GM19328 (cell line): ENCODE results near the gene NEK6.

Experiments
- ATAC-seq: cut with Tn5 transposase; IDR thresholded peaks from one replicate; pipeline ENCODE4 v1.9.1; 2021; ENCODE audit warnings: mild to moderate bottlenecking, moderate library complexity; ENCODE audit not compliant: unreplicated experiment

The NEK6 gene

GRCh38 chr9:124366476-124367220 lies 108.9 kb downstream of the NEK6 start:
- no peak for ATAC-seq

DNA sequence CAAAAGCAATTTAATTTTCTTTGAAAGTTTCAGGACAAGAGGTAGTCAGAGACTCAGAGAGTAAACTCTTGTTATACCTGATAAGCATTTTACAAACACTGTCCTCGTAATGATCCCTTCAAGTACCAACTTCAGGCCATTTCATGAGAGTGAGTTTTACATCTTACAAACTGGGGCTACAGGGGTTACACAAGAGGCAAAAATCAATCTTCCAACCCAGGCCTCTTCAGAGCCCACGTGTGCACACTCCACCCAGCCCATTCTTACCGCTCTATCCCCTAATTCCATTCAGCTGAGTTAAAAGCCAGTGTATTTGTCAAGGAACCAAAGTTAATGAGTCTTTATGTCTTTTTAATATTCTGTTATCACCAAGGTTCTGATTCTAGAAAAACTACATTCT lies 110.9 kb downstream of the NEK6 start:
- ATAC-seq: no peak

DNA sequence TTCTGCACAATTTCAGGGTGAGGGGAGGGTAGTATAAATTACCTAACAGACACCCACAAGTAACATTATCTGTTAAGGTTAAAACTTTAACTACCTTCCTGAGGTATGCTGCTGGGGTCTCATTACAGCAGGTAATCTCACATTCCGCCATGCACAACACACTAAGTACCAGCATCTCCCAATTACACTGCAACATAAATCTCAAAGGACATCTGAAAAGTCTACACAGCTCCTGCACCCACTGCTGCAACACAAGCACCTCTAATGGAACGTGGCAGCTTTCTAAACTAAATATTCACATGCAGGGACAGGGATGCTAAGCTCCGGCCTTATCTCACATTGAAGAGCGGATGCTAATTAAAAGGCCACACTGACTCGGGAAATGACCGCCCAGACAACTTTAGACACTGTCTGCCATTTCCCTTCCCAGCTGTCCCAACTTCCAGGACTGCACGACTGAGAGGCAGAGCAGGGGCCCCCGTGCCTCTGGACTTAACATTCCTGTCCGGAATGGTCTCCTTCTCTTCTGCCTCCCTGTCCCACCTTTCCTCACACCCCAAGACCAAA lies 111.6 kb downstream of the NEK6 start:
- no peak for ATAC-seq

- no peak for ATAC-seq
Observed at GRCh38 chr9:124370896-124371582, 113.3 kb downstream of the NEK6 start.

DNA sequence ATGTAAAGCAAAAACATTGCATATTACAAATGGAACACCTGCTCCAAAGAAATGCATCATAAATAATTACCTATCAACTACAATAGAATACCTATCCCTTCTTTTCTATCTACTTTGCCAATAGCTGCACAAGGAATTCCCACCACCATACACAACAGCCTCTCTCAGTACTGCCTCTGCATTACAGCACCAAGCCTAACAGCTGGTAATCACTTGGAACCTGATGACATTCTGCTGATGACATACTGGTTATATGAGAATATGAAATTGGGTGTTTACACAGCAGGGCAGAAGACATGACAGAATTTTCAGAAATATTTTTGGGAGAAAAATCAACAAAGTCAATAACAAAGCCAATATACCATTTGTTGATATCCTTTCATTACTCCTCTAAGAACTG lies 114.3 kb downstream of the NEK6 start:
- ATAC-seq: no peak

GRCh38 chr9:124373386-124373785 lies 115.6 kb downstream of the NEK6 start:
- no peak for ATAC-seq

DNA sequence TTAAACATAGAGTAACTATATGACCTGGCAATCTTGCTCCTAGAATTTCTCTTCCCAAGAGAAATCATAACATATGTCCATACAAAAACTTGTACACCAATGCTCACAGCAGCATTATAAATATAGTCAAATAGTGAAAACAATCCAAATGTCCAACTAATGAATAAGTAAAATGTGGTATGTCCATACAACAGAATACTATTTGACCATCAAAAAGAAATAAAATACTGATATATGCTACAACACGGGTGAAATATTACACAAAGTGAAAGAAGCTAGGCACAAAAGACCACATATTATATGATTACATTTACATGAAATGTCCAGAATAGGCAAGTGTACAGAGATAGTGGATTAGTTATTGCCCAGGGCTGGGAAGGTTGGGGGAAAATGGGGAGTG lies 116.1 kb downstream of the NEK6 start:
- ATAC-seq: no peak

- ATAC-seq: no peak
Observed at GRCh38 chr9:124375726-124376125, 118.0 kb downstream of the NEK6 start.

DNA sequence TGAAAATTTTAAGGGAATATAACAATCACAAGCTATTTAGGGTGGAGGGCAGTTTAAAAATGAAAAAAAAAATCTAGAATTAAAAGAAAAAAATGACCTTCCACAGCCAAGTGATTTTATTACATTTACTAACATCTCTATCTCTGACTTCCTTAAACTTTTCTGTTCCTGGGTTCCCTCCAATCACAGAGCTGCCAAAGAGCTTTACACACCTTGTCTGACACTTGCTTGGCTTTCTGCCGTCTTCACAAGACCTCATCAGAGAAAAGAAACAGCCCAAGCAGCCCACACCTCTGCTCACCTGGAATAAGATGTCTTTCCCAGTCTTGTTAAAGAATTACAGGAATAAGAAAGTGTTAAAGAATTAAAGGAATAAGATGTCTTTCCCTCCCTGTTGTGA lies 118.6 kb downstream of the NEK6 start:
- no peak for ATAC-seq

GRCh38 chr9:124377551-124378406 lies 120.0 kb downstream of the NEK6 start:
- ATAC-seq: no peak

GRCh38 chr9:124381170-124381945 lies 123.6 kb downstream of the NEK6 start:
- ATAC-seq: no peak

DNA sequence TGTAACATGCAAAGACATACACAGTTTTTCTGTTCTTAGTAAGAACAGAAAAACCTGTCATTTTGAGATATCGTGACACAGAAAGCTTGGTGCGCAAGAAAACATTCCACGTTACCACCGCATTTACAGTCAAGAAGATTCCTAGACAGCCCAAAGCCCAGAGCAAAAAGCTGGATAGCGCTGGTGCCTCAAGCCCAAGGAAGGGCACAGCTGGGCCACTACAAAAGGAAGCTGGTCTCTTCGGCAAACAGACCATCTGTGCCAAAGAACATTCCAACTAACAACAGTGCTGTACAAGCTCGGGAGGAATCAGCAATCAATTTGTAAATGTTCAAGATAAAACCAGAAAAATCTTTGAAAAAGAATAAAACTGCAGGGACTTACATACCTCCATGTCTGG lies 126.5 kb downstream of the NEK6 start:
- ATAC-seq: no peak

- ATAC-seq: no peak
Observed at GRCh38 chr9:124384846-124385245, 127.1 kb downstream of the NEK6 start.

DNA sequence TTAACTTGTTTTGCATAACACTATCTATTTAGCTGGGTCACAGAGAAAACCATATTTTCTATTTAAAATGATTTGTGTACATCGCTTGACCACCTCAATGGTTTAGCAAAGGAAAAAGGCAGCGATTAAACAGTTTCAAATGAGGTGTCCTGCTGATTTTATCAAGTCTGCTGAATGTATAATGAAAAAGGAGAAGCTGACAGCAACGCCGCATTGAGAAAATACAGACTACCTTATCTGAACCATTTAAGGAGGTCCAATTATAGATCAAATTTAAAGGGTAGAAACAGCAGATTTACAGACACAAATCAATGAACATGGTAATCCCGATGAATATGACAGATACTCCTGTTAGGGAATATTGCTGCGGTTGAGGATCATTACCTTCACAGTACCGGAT lies 127.9 kb downstream of the NEK6 start:
- ATAC-seq: no peak

- no peak for ATAC-seq
Observed at GRCh38 chr9:124386201-124386600, 128.5 kb downstream of the NEK6 start.

DNA sequence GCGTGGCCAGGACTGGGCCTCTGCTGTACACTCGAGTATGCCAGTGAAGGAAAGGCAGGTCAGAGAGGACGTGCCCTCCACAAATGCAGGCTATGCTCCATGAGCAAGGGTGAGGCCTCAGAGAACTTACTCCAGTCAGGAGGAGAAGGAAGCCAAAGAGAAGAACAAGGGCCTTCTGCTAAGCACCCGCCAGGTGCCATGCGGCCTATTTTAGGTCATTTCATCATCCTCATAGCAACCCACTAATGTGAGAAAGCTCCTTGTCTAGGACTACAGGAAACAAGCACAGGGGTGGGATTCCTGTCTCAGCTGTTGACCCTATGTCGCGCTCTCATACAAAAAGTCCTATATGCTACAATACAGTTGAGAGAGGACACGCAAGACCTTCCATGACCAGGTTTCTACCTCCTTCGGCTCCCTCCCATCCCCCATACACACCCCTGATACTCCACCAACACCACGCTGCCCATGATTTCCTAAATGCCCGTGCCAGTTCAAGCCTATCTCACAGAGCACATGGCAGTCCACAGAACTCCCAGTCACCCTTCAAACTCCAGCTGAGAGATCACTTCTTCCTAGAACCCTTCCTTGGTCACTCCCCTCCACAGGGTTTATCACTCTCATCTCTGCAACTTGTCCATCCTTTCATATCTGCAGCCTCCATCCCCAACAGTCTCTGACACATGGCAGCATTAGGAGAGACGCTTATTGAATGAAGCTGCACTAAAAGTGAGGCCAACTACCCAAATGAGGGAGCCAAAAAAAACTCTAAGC lies 130.7 kb downstream of the NEK6 start:
- no peak for ATAC-seq

- ATAC-seq: no peak
Observed at GRCh38 chr9:124389146-124389939, 131.6 kb downstream of the NEK6 start.

- no peak for ATAC-seq
Observed at GRCh38 chr9:124390794-124391658, 133.3 kb downstream of the NEK6 start.
